Astrocyte (in vitro differentiated cells and primary cell): ENCODE results near the gene JAZF1. TPM values are rescaled to one million over a fixed set of nuclear protein-coding genes. Genes with fewer than 3 reads are reported as not detected.

ENCODE experiments used
- DNase-seq: peaks from one replicate; pipeline ENCODE4 v3.0.0-alpha.2; 2010; ENCODE audit warnings: low read depth
- FAIRE-seq: peaks from 2 replicates; lab custom pipeline; 2011; peaks lifted over from hg19 to GRCh38; lab: Jason Lieb, UNC
- H2AFZ ChIP-seq: 2 replicates; pipeline ENCODE4 v1.6.0; 2012; ENCODE audit warnings: low read depth, low read length, inconsistent platforms
- H3K27ac ChIP-seq: 2 replicates; pipeline ENCODE4 v1.5.1; 2011; ENCODE audit warnings: low read depth, low read length, inconsistent platforms
- H3K27me3 ChIP-seq: 2 replicates; pipeline ENCODE4 v1.6.0; 2011; ENCODE audit warnings: low read length, inconsistent platforms; ENCODE audit not compliant: insufficient read depth
- H3K36me3 ChIP-seq: 2 replicates; pipeline ENCODE4 v1.5.1; 2011; ENCODE audit warnings: low read length, inconsistent platforms; ENCODE audit not compliant: insufficient read depth
- H3K4me1 ChIP-seq: 2 replicates; pipeline ENCODE4 v1.5.1; 2011; ENCODE audit warnings: low read length, inconsistent platforms; ENCODE audit not compliant: insufficient read depth
- H3K4me2 ChIP-seq: 2 replicates; pipeline ENCODE4 v1.6.0; 2012; ENCODE audit warnings: low read length, inconsistent platforms
- H3K4me3 ChIP-seq: 2 replicates; pipeline ENCODE4 v1.5.1; 2011; ENCODE audit warnings: low read depth, mild to moderate bottlenecking, low read length, inconsistent platforms; ENCODE audit not compliant: insufficient read depth
- H3K79me2 ChIP-seq: 2 replicates; pipeline ENCODE4 v1.6.0; 2012; ENCODE audit warnings: mild to moderate bottlenecking, low read length, inconsistent platforms; ENCODE audit not compliant: insufficient read depth
- H3K9ac ChIP-seq: 2 replicates; pipeline ENCODE4 v1.6.0; 2012; ENCODE audit warnings: mild to moderate bottlenecking, low read length, inconsistent platforms
- H3K9me3 ChIP-seq: 2 replicates; pipeline ENCODE4 v1.5.1; 2012; ENCODE audit warnings: low read depth, mild to moderate bottlenecking, low read length, inconsistent platforms; ENCODE audit not compliant: insufficient read depth
- H4K20me1 ChIP-seq: 2 replicates; pipeline ENCODE4 v1.6.0; 2012; ENCODE audit warnings: low read length, inconsistent platforms; ENCODE audit not compliant: insufficient read depth
- H3K27ac Mint-ChIP-seq: one replicate; pipeline ENCODE4 v1.8.0; 2021; ENCODE audit warnings: mild to moderate bottlenecking, mixed read lengths; ENCODE audit not compliant: unreplicated experiment
- H3K27me3 Mint-ChIP-seq: one replicate; pipeline ENCODE4 v1.8.0; 2021; ENCODE audit warnings: low read depth, mixed read lengths; ENCODE audit not compliant: unreplicated experiment
- H3K36me3 Mint-ChIP-seq: one replicate; pipeline ENCODE4 v1.8.0; 2021; ENCODE audit warnings: low read depth, mixed read lengths; ENCODE audit not compliant: unreplicated experiment
- H3K4me1 Mint-ChIP-seq: one replicate; pipeline ENCODE4 v1.8.0; 2021; ENCODE audit warnings: low read depth, mixed read lengths; ENCODE audit not compliant: unreplicated experiment
- H3K4me3 Mint-ChIP-seq: one replicate; pipeline ENCODE4 v1.8.0; 2021; ENCODE audit warnings: mild to moderate bottlenecking, moderate library complexity, mixed read lengths; ENCODE audit not compliant: unreplicated experiment
- H3K9me3 Mint-ChIP-seq: one replicate; pipeline ENCODE4 v1.8.0; 2021; ENCODE audit warnings: mild to moderate bottlenecking, mixed read lengths; ENCODE audit not compliant: unreplicated experiment
- CTCF ChIP-seq: IDR thresholded peaks from 2 replicates; pipeline ENCODE4 v1.5.1; 2011; ENCODE audit warnings: low read depth, mild to moderate bottlenecking, inconsistent platforms, low read length, moderate library complexity; ENCODE audit not compliant: insufficient read depth
- EZH2 ChIP-seq: IDR thresholded peaks from 2 replicates; pipeline ENCODE4 v1.6.1; 2012; ENCODE audit warnings: mild to moderate bottlenecking, low read length, inconsistent platforms; ENCODE audit not compliant: insufficient read depth
- total RNA-seq: library from RNA; stranded (reverse); gene quantifications from 2 replicates; pipeline ENCODE4 v1.2.1, GENCODE V29; 2021

The JAZF1 gene
- total RNA-seq, 1 donor from 2014 or later, result 20.1 TPM

- Histone ChIP-seq H3K27ac (peak overlapping the region; percentile 48), H3K9me3 (no peaks in the 10 kb centered on the region), H4K20me1 (peaks cover 25% of the 10 kb centered on the region), H3K4me3 (peak overlapping the region; percentile 70), H3K27me3 (no peaks in the 10 kb centered on the region), H3K36me3 (no peaks in the 10 kb centered on the region), H3K79me2 (peaks cover 47% of the 10 kb centered on the region), H3K9ac (peak overlapping the region; percentile 72), H3K4me1 (peaks cover 12% of the 10 kb centered on the region), H2AFZ (peak overlapping the region; percentile 39), H3K4me2 (peak overlapping the region; percentile 97)
- Mint-ChIP-seq H3K27me3 (peaks cover 13% of the 10 kb centered on the region), H3K36me3 (no peaks in the 10 kb centered on the region), H3K4me1 (peaks cover 30% of the 10 kb centered on the region), H3K4me3 (peak overlapping the region; percentile 84), H3K9me3 (no peaks in the 10 kb centered on the region), H3K27ac (peak overlapping the region; percentile 88)
- TF ChIP-seq CTCF (no peak), EZH2 (no peak)
- no peak for FAIRE-seq
- DNase-seq, result no peak
Observed at GRCh38 chr7:28179120-28180030, 1.2 kb downstream of the JAZF1 start.

- peak overlapping the region; percentile 88 for H3K27ac Mint-ChIP-seq
Observed at GRCh38 chr7:28178599-28178998, 2.0 kb downstream of the JAZF1 start.

More at GRCh38 chr7:28178599-28178998, 2.0 kb downstream of the JAZF1 start:
- no peak for DNase-seq
- H4K20me1 ChIP-seq, result peaks cover 29% of the 10 kb centered on the region
- peak overlapping the region; percentile 97 for H3K4me2 ChIP-seq
- no peak for FAIRE-seq
- Mint-ChIP-seq H3K36me3 (peaks cover 3% of the 10 kb centered on the region), H3K4me3 (peak overlapping the region; percentile 84), H3K27me3 (peaks cover 6% of the 10 kb centered on the region), H3K4me1 (peaks cover 36% of the 10 kb centered on the region), H3K9me3 (no peaks in the 10 kb centered on the region)
- peaks cover 54% of the 10 kb centered on the region for H3K79me2 ChIP-seq
- H3K4me3 ChIP-seq, result peak overlapping the region; percentile 70
- H2AFZ ChIP-seq, result peak overlapping the region; percentile 39
- peaks cover 12% of the 10 kb centered on the region for H3K4me1 ChIP-seq
- H3K27me3 ChIP-seq, result no peaks in the 10 kb centered on the region
- TF ChIP-seq EZH2 (no peak), CTCF (no peak)
- H3K27ac ChIP-seq, result no peak overlapping the region
- H3K36me3 ChIP-seq, result no peaks in the 10 kb centered on the region
- H3K9ac ChIP-seq, result peak overlapping the region; percentile 72
- H3K9me3 ChIP-seq, result no peaks in the 10 kb centered on the region
